OCI-M2 (cell line): ENCODE measurements around the gene NANOS1.

Source experiments
- DNase-seq: peaks from one replicate; lab custom pipeline; 2025; ENCODE audit not compliant: unreplicated experiment; lab: John Stamatoyannopoulos, UW

The NANOS1 gene

DNA sequence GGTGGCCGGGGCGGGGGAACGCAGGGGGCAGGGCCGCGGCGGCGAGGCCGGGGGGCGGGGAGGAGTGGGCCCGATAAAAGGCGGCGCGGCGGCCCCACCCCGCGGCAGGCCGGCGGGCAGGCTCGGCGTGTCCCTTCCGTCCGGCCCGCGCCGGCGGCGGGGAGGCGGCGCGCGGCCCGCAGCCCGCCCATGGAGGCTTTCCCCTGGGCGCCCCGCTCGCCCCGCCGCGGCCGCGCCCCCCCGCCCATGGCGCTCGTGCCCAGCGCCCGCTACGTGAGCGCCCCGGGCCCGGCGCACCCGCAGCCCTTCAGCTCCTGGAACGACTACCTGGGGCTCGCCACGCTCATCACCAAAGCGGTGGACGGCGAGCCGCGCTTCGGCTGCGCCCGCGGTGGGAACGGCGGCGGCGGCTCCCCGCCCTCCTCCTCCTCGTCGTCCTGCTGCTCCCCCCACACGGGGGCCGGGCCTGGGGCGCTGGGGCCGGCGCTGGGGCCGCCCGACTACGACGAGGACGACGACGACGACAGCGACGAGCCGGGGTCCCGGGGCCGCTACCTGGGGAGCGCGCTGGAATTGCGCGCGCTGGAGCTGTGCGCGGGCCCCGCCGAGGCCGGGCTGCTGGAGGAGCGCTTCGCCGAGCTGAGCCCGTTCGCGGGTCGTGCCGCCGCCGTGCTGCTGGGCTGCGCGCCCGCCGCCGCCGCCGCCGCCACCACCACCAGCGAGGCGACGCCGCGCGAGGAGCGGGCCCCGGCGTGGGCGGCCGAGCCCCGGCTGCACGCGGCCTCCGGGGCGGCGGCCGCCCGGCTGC lies at the start of gene NANOS1:
Gene NANOS1, plus strand, starts transcription at position 102 of the 808 bp plus-strand sequence. Its CDS starts 88 bp downstream, at position 190.
- no peak for DNase-seq

DNA sequence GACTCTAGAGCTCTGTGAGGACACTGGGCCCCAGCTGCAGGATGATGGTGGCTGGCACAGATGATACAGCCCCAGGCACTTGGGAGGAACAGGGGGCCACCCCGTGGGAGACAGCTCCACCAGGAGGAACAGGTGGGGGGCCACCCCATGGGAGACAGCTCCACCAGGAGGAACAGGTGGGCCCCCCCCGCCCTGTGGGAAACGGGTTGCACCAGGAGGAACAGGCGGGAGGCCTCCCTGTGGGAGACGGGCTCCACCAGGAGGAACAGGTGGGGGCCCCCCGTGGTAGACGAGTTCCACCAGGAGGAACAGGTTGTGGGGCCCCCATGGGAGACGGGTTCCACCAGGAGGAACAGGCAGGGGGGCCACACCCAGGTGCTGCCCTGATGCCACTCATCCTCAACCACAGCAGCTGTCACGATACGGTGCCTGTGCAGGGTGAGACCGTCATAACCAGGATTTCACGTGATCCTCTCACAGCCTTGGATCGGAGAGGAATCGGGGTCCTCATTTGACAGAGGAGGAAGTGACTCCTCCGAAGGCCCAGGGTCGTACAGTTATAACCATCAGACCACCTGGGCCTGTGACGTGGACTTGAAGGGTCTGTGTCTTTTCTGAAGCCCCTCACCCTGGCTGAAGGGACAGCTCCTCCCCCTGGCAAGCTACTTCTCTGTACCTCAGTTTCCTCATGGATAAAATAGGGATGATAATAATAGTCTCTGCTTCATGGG lies 49.2 kb upstream of the NANOS1 start:
- DNase-seq, result no peak

DNA sequence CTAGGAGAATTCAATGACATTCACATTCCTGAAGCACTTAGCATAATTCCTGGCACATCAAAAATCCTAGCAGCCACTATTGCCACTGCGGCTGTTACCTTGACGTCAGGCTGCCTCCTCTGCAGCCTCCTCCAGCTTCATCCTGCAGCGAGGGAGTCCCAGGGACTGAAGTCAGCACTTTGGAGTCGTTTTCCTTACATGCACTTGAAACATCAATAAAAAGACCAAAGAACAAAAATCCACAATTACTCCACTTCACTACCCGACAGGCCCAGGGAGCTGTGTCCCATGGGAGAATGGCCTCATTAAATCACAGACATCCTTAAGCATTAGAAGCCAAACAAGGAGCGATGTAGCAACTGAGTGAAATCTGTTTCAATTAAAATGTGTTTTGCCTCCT lies 48.6 kb upstream of the NANOS1 start:
- no peak for DNase-seq

GRCh38 chr10:118981946-118982345 lies 47.6 kb upstream of the NANOS1 start:
- no peak for DNase-seq

GRCh38 chr10:118982366-118982765 lies 47.1 kb upstream of the NANOS1 start:
- no peak for DNase-seq

DNA sequence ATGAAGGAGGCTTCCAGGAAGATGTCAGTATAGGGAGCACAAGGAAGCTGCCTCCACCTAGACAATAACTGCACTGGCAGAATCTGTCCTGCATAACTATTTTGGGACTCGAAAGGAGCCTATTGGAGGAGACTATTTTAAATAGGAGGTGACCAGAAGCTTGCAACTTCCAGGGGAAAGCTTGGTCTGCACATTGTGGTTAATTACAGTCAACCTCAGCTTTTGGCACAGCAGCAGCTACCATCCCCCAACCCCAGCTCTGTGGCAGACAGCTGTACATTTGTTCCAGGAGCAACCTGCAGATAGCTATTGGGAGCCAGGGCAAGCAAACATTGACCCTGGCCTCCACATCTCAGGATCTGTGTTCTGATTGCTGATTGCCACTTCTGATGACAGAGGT lies 46.3 kb upstream of the NANOS1 start:
- no peak for DNase-seq

DNA sequence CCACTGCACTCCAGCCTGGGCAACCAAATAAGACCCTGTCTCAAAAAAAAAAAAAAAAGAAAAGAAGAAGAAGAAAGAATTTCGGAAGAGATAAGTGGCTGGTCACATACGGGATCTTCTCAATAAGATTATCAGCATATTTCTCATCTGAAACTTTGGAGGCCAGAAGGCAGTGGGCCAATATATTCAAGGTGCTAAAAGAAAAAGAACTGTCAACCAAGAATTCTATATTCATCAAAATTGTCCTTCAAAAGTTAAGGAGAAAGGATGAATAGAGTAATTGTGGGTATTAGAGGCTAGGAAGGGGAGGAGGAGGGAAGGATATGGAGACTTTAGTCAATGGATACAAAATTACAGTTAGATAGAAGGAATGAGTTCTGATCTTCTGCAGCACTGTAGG lies 43.9 kb upstream of the NANOS1 start:
- no peak for DNase-seq

- DNase-seq, result no peak
Measured at GRCh38 chr10:118986815-118987790, 42.4 kb upstream of the NANOS1 start.

DNA sequence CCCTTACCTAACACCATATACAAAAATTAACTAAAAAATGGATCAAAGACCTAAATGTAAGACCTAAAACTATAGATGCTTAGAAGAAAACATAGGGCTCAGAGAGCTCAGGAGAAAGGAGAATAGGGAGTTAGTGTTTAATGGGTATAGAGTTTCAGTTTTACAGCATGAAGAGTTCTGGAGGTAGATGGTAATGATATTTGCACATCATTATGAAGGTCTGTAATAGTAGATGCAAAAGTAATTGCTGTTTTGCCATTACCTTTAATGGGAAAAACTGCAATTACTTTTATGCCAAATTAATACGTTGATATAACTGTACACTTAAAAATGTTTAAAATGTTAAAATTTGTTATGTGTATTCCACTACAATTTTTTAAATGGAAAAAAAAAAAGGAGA lies 39.2 kb upstream of the NANOS1 start:
- no peak for DNase-seq

DNA sequence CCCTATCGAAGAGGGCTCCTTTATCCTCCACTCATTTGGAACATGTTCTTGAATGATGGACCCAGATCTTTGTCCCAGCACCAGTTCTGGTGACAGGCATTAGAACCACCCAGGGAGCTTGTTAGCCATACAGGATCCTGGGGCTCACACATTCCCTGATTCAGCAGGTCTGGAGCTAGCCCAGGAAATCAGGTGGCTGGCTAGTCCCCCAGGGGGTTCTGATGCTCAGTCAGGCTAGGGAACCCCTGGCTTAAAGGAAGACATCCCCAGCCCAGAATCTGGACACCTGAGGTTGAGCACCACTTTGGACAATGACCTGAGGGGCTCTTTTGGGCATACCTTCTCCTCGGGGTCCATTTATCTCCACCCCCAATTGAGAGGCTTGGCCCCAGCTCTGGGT lies 37.0 kb upstream of the NANOS1 start:
- no peak for DNase-seq

DNA sequence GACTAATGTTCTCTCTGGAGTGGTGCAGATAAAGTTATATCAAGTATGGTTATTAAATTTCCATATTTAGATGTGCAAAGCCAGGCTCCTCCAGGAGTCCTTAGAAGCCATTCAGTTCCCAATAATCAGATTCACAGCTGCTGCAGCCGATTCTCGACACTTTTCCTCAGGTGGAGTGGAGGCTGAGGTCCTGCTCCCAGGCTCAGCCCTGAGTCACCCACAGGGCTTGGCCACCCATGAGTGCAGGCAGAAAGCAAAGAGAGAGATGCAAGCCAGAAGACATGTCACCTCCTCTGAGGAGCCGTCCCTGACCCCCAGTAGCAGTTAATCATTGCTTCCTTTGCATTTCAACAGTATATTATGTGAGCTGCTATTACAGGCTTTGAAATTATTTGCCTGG lies 36.3 kb upstream of the NANOS1 start:
- no peak for DNase-seq

DNA sequence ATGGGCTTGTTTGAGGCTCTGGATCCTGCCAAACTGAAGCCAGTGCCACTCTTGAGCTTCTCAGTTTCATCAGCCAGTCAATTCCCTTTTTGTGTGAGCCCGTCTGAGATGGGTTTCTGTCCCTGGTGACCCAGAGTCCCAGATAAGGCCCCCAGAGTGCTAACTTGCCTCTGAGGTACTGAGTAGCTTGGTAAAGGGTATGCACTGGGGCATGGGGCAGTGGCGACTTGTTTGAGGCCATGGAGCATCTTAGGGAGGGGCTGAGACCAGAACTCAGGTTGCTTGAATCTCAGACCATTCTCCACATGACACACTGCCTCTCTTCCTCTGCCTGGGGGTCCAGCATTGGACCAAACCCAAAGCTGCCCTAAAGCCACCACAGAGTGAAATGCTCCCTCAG lies 35.2 kb upstream of the NANOS1 start:
- DNase-seq, result no peak

DNA sequence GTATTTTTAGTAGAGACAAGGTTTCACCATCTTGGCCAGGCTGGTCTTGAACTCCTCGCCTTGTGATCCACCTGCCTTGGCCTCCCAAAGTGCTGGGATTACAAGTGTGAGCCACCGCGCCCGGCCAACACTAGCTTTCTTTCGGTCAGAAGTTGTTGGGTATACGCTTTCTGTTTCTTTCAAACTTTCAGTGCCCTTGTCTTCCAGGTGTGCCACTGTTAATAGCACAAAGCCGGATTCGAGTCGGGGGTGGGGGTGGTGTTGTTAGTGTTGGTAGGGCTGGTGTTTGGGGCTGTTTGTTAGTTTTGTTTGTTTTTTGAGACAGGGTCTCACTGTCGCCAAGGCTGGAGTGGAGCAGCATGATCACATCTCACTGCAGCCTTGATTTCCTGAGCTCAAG lies 33.8 kb upstream of the NANOS1 start:
- DNase-seq, result no peak

GRCh38 chr10:118997379-118997778 lies 32.1 kb upstream of the NANOS1 start:
- DNase-seq, result no peak

GRCh38 chr10:118998183-118998582 lies 31.3 kb upstream of the NANOS1 start:
- no peak for DNase-seq

- no peak for DNase-seq
Measured at GRCh38 chr10:119001717-119002500, 27.6 kb upstream of the NANOS1 start.

- no peak for DNase-seq
Measured at GRCh38 chr10:119003572-119004289, 25.8 kb upstream of the NANOS1 start.

- DNase-seq, result no peak
Measured at GRCh38 chr10:119005362-119006043, 24.0 kb upstream of the NANOS1 start.

- DNase-seq, result no peak
Measured at GRCh38 chr10:119006451-119007210, 22.9 kb upstream of the NANOS1 start.
